HUDEP-2 (cell line): Measurements from ENCODE around the gene SLC15A5.

Experiments
- DNase-seq, 76 experiments: peaks; one replicate each; lab custom pipeline; 2025; ENCODE audit not compliant: unreplicated experiment in 76 of 76; lab: John Stamatoyannopoulos, UW

Gene SLC15A5

DNA sequence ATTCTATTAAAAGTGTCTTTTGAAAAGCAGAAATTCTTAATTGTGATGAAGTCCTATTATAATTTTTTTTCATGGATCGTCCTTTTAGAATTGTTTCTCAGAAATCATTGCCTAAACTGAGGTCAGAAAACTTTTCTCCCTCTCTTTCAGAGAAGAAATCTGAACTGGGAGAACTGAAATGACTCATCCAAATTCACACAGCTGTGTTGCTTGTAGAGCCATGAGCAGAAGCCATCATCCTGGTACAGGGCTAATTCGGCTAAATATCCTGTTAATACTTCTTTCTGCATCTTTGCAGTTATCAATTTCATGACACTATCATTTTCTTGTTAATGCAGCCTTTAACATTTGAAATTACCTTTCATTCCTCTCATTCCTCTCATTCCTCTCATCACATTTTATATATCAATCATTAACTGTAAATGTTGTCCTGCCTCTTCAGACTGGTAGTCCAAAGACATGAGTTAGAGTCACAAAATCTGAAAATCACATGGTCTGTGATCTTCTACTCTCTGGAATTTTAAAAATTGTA lies 15.5 kb downstream of the SLC15A5 start:
- DNase-seq, result no peak

DNA sequence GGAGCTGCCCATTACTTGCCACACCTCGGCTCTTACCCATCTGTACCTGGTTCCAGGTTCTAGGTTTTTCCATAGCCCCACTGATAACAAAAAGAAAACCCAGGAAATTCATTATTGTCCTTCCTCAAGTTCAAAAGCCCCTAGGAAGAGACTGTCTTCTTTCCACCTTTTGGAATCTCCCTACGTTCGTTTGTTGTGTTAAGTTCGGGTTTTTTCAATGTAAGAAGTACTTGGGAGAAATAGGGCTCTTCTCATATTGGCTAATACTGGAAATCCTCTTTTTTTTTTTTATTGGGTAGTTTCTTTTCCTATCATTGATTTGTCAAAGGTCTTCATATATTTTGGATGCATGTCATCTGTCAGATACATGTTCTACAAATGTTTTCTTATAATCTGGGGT lies 17.3 kb downstream of the SLC15A5 start:
- DNase-seq, result no peak

DNA sequence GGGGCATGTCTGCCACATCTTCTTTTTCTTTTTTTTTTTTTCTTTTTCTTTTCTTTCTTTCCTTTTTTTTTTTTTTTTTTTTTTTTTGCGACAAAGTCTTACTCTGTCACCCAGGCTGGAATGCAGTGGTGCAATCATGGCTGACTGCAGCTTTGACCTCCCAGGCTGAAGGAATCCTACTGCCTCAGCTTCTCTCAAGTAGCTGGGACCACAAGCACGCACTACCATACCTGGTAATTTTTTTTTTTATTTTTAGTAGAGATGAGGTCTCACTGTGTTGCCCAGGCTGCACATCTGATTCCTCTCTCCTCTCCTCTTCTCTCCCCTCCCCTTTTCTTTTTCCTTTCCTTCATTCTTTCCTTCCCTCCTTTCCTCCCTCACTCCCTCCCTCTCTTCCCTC lies 18.5 kb downstream of the SLC15A5 start:
- no peak for DNase-seq

GRCh38 chr12:16246264-16246663 lies 31.2 kb downstream of the SLC15A5 start:
- DNase-seq, result no peak

DNA sequence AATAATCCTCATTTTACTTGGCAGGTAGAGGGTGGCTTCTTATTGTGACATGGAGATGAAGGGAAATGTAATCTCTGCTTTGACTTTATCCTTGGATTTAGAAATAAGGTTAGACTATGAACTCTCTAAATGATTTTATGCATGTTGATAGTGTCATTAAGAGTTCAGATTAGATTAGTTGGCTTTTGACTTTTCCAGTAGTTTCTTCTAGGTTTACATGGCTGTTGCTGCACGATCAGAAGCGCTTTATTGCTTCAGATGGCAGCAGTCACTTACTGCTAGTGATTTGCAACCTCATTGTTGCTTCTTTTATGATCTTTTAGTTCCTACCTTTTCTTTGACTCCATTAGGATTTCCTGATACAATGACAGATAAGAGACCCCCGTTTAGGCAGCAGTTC lies 32.3 kb downstream of the SLC15A5 start:
- DNase-seq, result no peak

DNA sequence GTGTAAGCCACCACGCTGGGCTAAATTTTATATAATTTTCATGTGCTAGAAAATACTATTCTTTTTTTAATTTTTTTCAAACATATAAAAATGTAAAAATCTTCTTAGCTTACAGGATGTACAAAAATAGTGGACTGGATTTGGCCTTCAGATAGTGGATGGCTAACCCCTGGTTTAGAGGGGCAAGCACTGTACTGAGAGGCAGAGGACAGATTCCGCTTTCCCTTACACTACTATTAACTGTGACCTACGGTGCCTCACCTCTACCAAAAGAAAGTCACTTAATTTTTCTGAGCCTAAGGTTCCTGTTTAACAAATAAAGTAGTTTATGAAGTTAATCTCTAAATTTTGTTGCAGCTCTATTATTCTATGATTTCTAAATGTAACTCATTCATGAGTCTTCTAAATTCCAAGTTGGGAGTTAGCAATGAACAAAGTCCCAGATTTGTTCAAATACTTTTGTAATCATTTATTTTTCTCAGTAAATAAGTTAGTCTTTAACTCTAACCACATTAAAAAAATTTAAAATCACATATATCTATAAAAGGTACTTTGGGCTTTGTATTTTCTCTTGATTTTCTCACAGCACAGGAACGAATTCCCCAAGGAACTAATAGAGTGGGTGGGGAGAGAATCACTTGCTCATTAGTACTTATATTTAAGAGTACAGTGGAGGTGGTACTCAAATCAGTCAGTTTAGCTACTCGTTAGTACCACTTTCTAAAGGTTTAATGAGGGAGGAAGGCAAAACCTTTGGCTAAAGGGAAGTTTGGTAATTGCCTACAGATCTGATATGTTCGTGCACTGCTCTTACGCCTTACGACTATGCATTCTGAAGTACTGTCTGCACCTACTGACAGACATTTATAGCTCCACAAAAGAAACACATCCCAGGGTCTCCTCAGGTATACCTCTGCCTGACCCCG lies 33.7 kb downstream of the SLC15A5 start:
- DNase-seq, result no peak

DNA sequence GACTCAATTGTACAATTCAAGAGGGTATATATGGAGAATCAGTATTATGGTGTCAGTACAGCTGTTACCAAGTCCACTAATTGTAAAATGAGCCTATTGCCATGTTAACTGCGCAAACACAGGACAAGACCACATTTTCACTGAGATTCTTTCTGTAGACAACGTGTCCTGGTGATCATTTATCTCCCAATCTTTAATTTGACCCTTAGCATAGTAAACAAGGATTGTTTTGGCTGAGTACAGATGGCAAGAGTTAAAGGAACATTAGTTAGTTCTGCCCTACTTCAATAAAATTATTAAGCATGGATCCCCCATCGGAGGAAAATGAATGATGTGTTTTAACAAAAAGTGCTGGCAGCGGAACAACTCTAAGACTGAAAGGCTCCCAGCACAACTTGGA lies 36.1 kb downstream of the SLC15A5 start:
- no peak for DNase-seq

GRCh38 chr12:16238661-16239060 lies 38.8 kb downstream of the SLC15A5 start:
- DNase-seq, result no peak

DNA sequence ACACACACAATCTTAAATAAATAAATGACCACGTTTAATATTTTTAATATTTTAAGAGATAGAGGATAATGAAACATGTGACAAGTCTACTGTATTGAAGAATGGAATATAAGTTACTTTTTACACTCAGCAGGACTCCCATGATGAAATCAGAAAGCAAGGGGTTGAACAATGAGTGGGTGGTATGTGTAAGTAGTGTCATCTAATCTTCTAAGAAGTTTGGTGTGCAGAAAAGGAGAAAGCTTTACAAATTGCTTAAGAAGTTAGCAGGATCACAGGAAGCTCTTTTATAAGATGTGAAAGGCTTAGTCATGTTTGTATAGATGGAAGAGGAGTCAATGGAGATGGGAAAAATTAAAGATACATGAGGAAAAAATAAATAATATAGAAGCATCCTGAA lies 47.8 kb downstream of the SLC15A5 start:
- no peak for DNase-seq

- DNase-seq, result no peak
These were observed 49.4 kb downstream of the SLC15A5 start for GRCh38 chr12:16228067-16228466.

DNA sequence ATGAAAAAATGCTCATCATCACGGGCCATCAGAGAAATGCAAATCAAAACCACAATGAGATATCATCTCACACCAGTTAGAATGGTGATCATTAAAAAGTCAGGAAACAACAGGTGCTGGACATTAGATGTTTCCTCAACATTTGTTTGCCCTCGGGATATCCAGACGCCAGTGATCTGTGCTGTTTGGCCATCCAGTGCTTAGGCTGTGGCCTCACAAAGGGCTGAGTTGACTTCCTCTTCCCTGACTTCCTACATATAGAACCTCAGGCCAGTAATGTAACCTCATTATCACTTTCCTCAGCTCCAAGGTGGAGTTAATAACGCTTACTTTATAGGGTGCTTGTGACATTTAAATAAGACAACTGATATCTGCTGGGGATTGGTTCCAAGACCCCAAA lies 51.8 kb downstream of the SLC15A5 start:
- no peak for DNase-seq

DNA sequence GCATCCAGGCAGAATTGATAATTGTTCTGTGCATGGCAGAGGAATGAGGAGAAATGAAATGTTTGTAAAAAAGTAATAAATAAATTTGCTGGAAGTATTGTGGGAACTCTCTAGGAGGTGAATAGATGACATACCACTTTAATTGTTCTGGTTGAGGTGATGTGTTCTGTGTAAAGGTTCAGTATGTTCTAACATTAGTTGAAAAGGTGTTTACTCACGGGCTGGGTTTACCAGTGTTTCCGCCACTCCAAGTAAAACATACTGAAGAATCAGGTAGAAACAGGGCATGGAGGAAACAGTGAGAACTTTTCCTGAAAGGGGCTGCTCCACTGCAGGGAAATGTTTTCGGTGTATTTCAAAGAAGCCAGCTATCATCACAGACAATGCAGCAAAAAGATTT lies 53.3 kb downstream of the SLC15A5 start:
- no peak for DNase-seq

- no peak for DNase-seq
These were observed 55.7 kb downstream of the SLC15A5 start for GRCh38 chr12:16221776-16222175.

DNA sequence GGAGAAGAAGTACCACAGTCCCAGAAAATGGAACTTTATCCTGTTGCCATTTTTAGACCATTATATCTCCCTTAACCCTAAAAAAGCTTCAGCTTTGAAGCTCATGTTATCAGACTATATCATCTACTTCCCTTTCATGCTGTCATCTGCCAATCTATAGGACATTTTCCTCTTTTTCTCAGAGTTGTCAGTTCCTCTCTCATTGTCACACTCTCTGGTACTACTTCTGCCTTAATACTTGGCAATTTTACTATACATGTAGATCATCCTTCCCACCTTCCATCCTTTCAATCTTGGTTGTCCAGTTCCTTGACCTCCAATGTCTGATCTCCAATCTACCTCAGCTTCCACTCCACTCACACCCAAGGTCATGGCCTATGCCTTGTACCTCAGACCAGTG lies 57.4 kb downstream of the SLC15A5 start:
- no peak for DNase-seq

- DNase-seq, result no peak
These were observed 58.3 kb downstream of the SLC15A5 start for GRCh38 chr12:16218934-16219751.

- DNase-seq, result no peak
These were observed 59.3 kb downstream of the SLC15A5 start for GRCh38 chr12:16218234-16218633.

DNA sequence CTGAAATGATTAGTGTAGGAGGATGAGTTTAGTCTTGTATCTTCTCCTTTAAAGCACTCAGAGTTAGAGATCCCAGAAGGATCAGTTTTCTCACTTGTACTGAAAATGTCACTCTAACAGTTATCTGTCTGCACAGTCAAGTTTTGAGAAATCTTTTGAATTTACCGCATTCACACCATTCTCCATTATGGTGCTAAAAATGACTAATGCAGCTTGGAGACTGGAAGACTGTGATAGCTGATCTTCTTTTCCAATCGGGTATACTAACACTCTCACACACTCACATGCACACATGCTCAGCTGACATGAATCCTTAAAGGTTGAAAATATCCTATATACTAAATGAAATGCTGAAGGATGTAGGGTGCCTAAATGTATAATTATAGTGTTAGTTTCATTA lies 65.8 kb downstream of the SLC15A5 start:
- DNase-seq, result no peak

DNA sequence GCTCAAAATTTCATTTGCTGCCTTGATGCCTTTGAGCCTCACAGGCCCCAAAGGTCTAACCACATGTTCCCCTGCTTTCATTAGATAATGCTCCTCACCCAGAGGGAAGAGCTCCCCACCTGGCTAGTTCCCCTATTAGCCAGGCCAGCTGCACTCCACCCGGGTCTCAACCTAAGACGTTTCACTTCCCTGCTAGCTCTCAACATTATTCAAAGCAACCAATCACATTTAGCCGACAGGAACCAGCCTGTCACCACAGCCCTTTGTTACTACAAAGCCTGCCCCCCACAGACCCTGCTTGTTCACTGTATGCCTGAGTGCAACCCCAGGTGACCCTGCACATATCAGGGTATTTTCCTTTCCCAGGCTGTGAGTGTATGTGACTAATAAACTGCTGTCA lies 78.6 kb downstream of the SLC15A5 start:
- peak in 6 of 76 experiments; percentile 1 to 33 (median 5) for DNase-seq

GRCh38 chr12:16197600-16197999 lies 79.9 kb downstream of the SLC15A5 start:
- DNase-seq, result no peak

- DNase-seq, result no peak
These were observed 87.6 kb downstream of the SLC15A5 start for GRCh38 chr12:16189849-16190248.

- no peak for DNase-seq
These were observed 89.8 kb downstream of the SLC15A5 start for GRCh38 chr12:16187660-16188059.

GRCh38 chr12:16184681-16185080 lies 92.8 kb downstream of the SLC15A5 start:
- no peak for DNase-seq
